Mesodermal cell (in vitro differentiated cells): ENCODE measurements around the gene KPTN.

Experiments
- H3K27ac ChIP-seq: 2 replicates; pipeline ENCODE4 v1.7.0; 2013; ENCODE audit warnings: mild to moderate bottlenecking, low read depth, low read length, moderate library complexity; ENCODE audit not compliant: severe bottlenecking
- H3K36me3 ChIP-seq: 2 replicates; pipeline ENCODE4 v1.7.1; 2013; ENCODE audit warnings: mild to moderate bottlenecking, low read length, moderate library complexity; ENCODE audit not compliant: control insufficient read depth, insufficient read depth
- H3K4me1 ChIP-seq: one replicate; pipeline ENCODE4 v1.7.1; 2013; ENCODE audit warnings: mild to moderate bottlenecking, low read length; ENCODE audit not compliant: insufficient read depth, control insufficient read depth, poor library complexity, severe bottlenecking
- H3K4me3 ChIP-seq: 2 replicates; pipeline ENCODE4 v1.7.0; 2013; ENCODE audit warnings: low read length, control low read depth, mild to moderate bottlenecking; ENCODE audit not compliant: insufficient read depth, poor library complexity, severe bottlenecking; ENCODE audit errors: extremely low read depth
- H3K9me3 ChIP-seq: 2 replicates; pipeline ENCODE4 v1.7.1; 2013; ENCODE audit warnings: mild to moderate bottlenecking, low read length, moderate library complexity; ENCODE audit not compliant: control insufficient read depth
- WGBS, 2 experiments: methylation state at CpG; one replicate each; pipeline ENCODE4 v1.1.5; 2013; ENCODE audit warnings: missing lambda C conversion rate in 2 of 2; ENCODE audit not compliant: insufficient coverage in 2 of 2; 5-methylcytosine and 5-hydroxymethylcytosine counted together

Gene KPTN

GRCh38 chr19:47464675-47465419 is 19.2 kb downstream of the KPTN start:
- 83 to 86% methylated on average over 9 to 10 of the region's 10 CpGs for WGBS, 2 experiments
- no peak overlapping the region for H3K4me3 ChIP-seq
- no peaks in the 10 kb centered on the region for H3K36me3 ChIP-seq
- H3K9me3 ChIP-seq, result no peaks in the 10 kb centered on the region
- H3K27ac ChIP-seq, result no peak overlapping the region
- no peaks in the 10 kb centered on the region for H3K4me1 ChIP-seq

- Histone ChIP-seq H3K9me3 (no peaks in the 10 kb centered on the region), H3K4me1 (no peaks in the 10 kb centered on the region), H3K36me3 (no peaks in the 10 kb centered on the region), H3K27ac (no peak overlapping the region), H3K4me3 (no peak overlapping the region)
- 90% methylated on average over 3 of the region's 5 CpGs for WGBS, 2 experiments
These were observed 22.1 kb downstream of the KPTN start for GRCh38 chr19:47461876-47462275.

GRCh38 chr19:47459477-47459876 is 24.5 kb downstream of the KPTN start:
- Histone ChIP-seq H3K4me1 (no peaks in the 10 kb centered on the region), H3K36me3 (no peaks in the 10 kb centered on the region), H3K27ac (no peak overlapping the region), H3K9me3 (peaks cover 8% of the 10 kb centered on the region), H3K4me3 (no peak overlapping the region)
- WGBS, 2 experiments, result 93 to 97% methylated on average over 4 to 6 of the region's 14 CpGs

GRCh38 chr19:47458672-47459071 is 25.3 kb downstream of the KPTN start:
- peaks cover 8% of the 10 kb centered on the region for H3K9me3 ChIP-seq
- H3K4me3 ChIP-seq, result no peak overlapping the region
- 64 to 66% methylated on average over 5 of the region's 5 CpGs for WGBS, 2 experiments
- H3K36me3 ChIP-seq, result no peaks in the 10 kb centered on the region
- H3K4me1 ChIP-seq, result no peaks in the 10 kb centered on the region
- no peak overlapping the region for H3K27ac ChIP-seq

GRCh38 chr19:47456721-47457474 is 27.1 kb downstream of the KPTN start:
- H3K4me3 ChIP-seq, result no peak overlapping the region
- no peaks in the 10 kb centered on the region for H3K4me1 ChIP-seq
- H3K9me3 ChIP-seq, result peaks cover 8% of the 10 kb centered on the region
- no peak overlapping the region for H3K27ac ChIP-seq
- no peaks in the 10 kb centered on the region for H3K36me3 ChIP-seq
- WGBS, 2 experiments, result 96% methylated on average over 64 to 77 of the region's 77 CpGs

- no peaks in the 10 kb centered on the region for H3K36me3 ChIP-seq
- no peaks in the 10 kb centered on the region for H3K9me3 ChIP-seq
- H3K4me1 ChIP-seq, result peaks cover 6% of the 10 kb centered on the region
- 60 to 71% methylated on average over 3 to 5 of the region's 7 CpGs for WGBS, 2 experiments
- no peak overlapping the region for H3K27ac ChIP-seq
- no peak overlapping the region for H3K4me3 ChIP-seq
These were observed 33.5 kb downstream of the KPTN start for GRCh38 chr19:47450478-47450877.

- Histone ChIP-seq H3K36me3 (no peaks in the 10 kb centered on the region), H3K27ac (no peak overlapping the region), H3K9me3 (no peaks in the 10 kb centered on the region), H3K4me3 (no peak overlapping the region), H3K4me1 (peaks cover 8% of the 10 kb centered on the region)
- 42 to 49% methylated on average over 7 to 9 of the region's 9 CpGs for WGBS, 2 experiments
These were observed 35.7 kb downstream of the KPTN start for GRCh38 chr19:47448360-47448727.

GRCh38 chr19:47447470-47448359 is 36.3 kb downstream of the KPTN start:
- Histone ChIP-seq H3K27ac (no peak overlapping the region), H3K4me3 (peak overlapping the region; percentile 11)
- WGBS, 2 experiments, result 7 to 10% methylated on average over 57 to 75 of the region's 95 CpGs

GRCh38 chr19:47446534-47447469 is 37.2 kb downstream of the KPTN start:
- Histone ChIP-seq H3K4me1 (peaks cover 8% of the 10 kb centered on the region), H3K27ac (no peak overlapping the region), H3K9me3 (no peaks in the 10 kb centered on the region), H3K36me3 (no peaks in the 10 kb centered on the region), H3K4me3 (peak overlapping the region; percentile 11)
- 13 to 22% methylated on average over 10 to 19 of the region's 28 CpGs for WGBS, 2 experiments

More at GRCh38 chr19:47447470-47448359, 36.3 kb downstream of the KPTN start:
- Histone ChIP-seq H3K9me3 (no peaks in the 10 kb centered on the region), H3K36me3 (no peaks in the 10 kb centered on the region), H3K4me1 (peaks cover 8% of the 10 kb centered on the region)
